Measurements from ENCODE around the gene DGKB. TPM values are rescaled to one million over a fixed set of nuclear protein-coding genes. Genes with fewer than 3 reads are reported as not detected.

Gene DGKB
- total and polyA plus RNA-seq, 2 of the 8 experiments (the other 6 are each of a cell fraction or from before 2014, with no cell fraction given) = 1.9 to 2.6 TPM

GRCh38 chr7:14252458-14252857, 650.1 kb downstream of the DGKB start:
- Histone ChIP-seq H3K23me2 (ENCODE audit: low read depth, low read length) (no peaks in the 10 kb centered on the region), H4K5ac (ENCODE audit: insufficient read length, low read depth, low read length) (no peak overlapping the region), H2BK20ac (ENCODE audit: low read length) (no peak overlapping the region), H2BK12ac (ENCODE audit: low read depth, low read length) (0 out of 2 replicates have a peak overlapping the region, but pooled peaks have one; percentile 27), H2AK5ac (ENCODE audit: low read depth, low read length) (no peak overlapping the region), H2BK5ac (ENCODE audit: low read depth, low read length) (no peak overlapping the region; the same call in 1 of the 2 replicates), H3K18ac (ENCODE audit: extremely low read depth, low read length) (no peak overlapping the region), H3K4me1 (replicated peaks in 1 of 4; ENCODE audit: control insufficient read depth in 3 of 4, insufficient read depth in 4 of 4, low read length in 3 of 4) (no peaks in the 10 kb centered on the region; a peak in 1 of 7 replicates), H3K79me1 (ENCODE audit: low read depth, low read length) (no peaks in the 10 kb centered on the region), H3K14ac (ENCODE audit: insufficient read length) (no peak overlapping the region), H3K9ac (replicated peaks in 1 of 4; ENCODE audit: extremely low read depth in 1 of 4, low read depth in 3 of 4, low read length in 3 of 4) (no peak overlapping the region), H4K91ac (replicated peaks; ENCODE audit: insufficient read length, low read length) (no peak overlapping the region), H3K79me2 (ENCODE audit: control insufficient read depth in 1 of 2, insufficient read depth in 2 of 2, low read length in 2 of 2) (no peaks in the 10 kb centered on the region), H3K4ac (replicated peaks; ENCODE audit: insufficient read length, low read depth, low read length) (peak overlapping the region; percentile 9), H3K23ac (ENCODE audit: insufficient read length) (no peak overlapping the region), H2AFZ (ENCODE audit: low read length) (no peak overlapping the region), H3K4me2 (ENCODE audit: insufficient read depth in 1 of 2, low read depth in 2 of 2, low read length in 2 of 2) (no peak overlapping the region), H3K56ac (replicated peaks; ENCODE audit: insufficient read length, low read depth, low read length) (no peak overlapping the region), H3K36me3 (ENCODE audit: control insufficient read depth in 2 of 4, insufficient read depth in 4 of 4, low read length in 3 of 4) (no peaks in the 10 kb centered on the region), H2BK120ac (replicated peaks; ENCODE audit: low read depth, low read length) (no peak overlapping the region), H4K8ac (ENCODE audit: extremely low read depth, insufficient read depth, low read length) (no peak overlapping the region), H3K4me3 (ENCODE audit: extremely low read depth in 1 of 4, insufficient read depth in 2 of 4, low read depth in 3 of 4, low read length in 4 of 4) (no peak overlapping the region), H4K20me1 (replicated peaks in 1 of 2; ENCODE audit: control insufficient read depth in 1 of 2, insufficient read depth in 2 of 2, low read length in 2 of 2) (no peaks in the 10 kb centered on the region), H3K27ac (ENCODE audit: low read depth, low read length) (no peak overlapping the region), H2BK15ac (ENCODE audit: low read length) (no peak overlapping the region), H3K9me3 (ENCODE audit: insufficient read depth in 2 of 2, low read depth in 1 of 2, low read length in 1 of 2) (no peaks in the 10 kb centered on the region), H3K27me3 (replicated peaks in 1 of 4; ENCODE audit: control insufficient read depth in 3 of 4, extremely low read depth in 1 of 4, insufficient read depth in 3 of 4, low read length in 3 of 4) (no peaks in the 10 kb centered on the region)
- POLR2A ChIA-PET (ENCODE audit: partially characterized antibody) = no interaction called here
- CTCF ChIA-PET (ENCODE audit: partially characterized antibody) = interaction anchor here (0.6 kb wide), 2 partner anchors 10 to 650 kb away, joined by 3 read pairs; no protein-coding TSS in a partner anchor
- no peak for FAIRE-seq
- WGBS, 2 experiments (ENCODE audit: extremely low coverage in 1 of 2, insufficient coverage in 1 of 2, insufficient read length in 1 of 2, insufficient replicate concordance in 2 of 2, low coverage in 1 of 2, low lambda C conversion rate in 2 of 2, missing lambda C conversion rate in 1 of 2) = 89% methylated on average over 3 of the region's 3 CpGs; no CpG with 5 or more reads in 1 of the 2 experiments
- no peak for DNase-seq (ENCODE audit: low read depth in 1 of 2, low spot score in 2 of 2)
- TF ChIP-seq NRF1 (IDR thresholded peaks at IDR 0.05; ENCODE audit: low read depth, low read length) (no peak), NANOG (IDR thresholded peaks at IDR 0.05; ENCODE audit: insufficient read depth, low read depth, low read length, poor library complexity, severe bottlenecking) (no peak), KDM1A (IDR thresholded peaks at IDR 0.05; ENCODE audit: borderline replicate concordance, low read length) (no peak)

All from H1 (cell line).